KMS-11 (cell line): ENCODE measurements around the gene AEBP1.

ENCODE experiments used
- H2AFZ ChIP-seq: fragments of 200-600 bp; sonication (generic); 2 replicates; pipeline ENCODE4 v1.6.1; 2016; ENCODE audit warnings: antibody characterized with exemption, mixed run types, low read depth
- H3K27ac ChIP-seq: fragments of 200-600 bp; sonication (generic); 2 replicates; pipeline ENCODE4 v1.6.1; 2016; ENCODE audit warnings: mild to moderate bottlenecking, mixed run types
- H3K27me3 ChIP-seq: fragments of 200-600 bp; sonication (generic); 2 replicates; pipeline ENCODE4 v1.6.1; 2017; ENCODE audit warnings: mild to moderate bottlenecking, low read depth, mixed run types, moderate library complexity; ENCODE audit not compliant: insufficient read depth
- H3K36me3 ChIP-seq: fragments of 200-600 bp; sonication (generic); 2 replicates; pipeline ENCODE4 v1.6.1; 2017; ENCODE audit warnings: mild to moderate bottlenecking, mixed run types; ENCODE audit not compliant: insufficient read depth
- H3K4me1 ChIP-seq: fragments of 200-600 bp; sonication (generic); 2 replicates; pipeline ENCODE4 v1.6.1; 2016; ENCODE audit warnings: mild to moderate bottlenecking, low read depth, mixed run types; ENCODE audit not compliant: poor library complexity, severe bottlenecking
- H3K4me2 ChIP-seq: fragments of 200-600 bp; sonication (generic); 2 replicates; pipeline ENCODE4 v1.7.0; 2016; ENCODE audit warnings: mild to moderate bottlenecking, mixed run types
- H3K4me3 ChIP-seq: fragments of 200-600 bp; sonication (generic); IDR thresholded peaks from 2 replicates; pipeline ENCODE4 v1.6.1; 2017; ENCODE audit warnings: low read depth, low read length, mixed read lengths; ENCODE audit not compliant: insufficient read depth
- H3K79me2 ChIP-seq: fragments of 200-600 bp; sonication (generic); 2 replicates; pipeline ENCODE4 v1.6.1; 2016; ENCODE audit warnings: low read depth, mixed run types; ENCODE audit not compliant: insufficient read depth
- H3K9ac ChIP-seq: fragments of 200-600 bp; sonication (generic); 2 replicates; pipeline ENCODE4 v1.6.1; 2016; ENCODE audit warnings: mild to moderate bottlenecking, mixed run types
- H4K20me1 ChIP-seq: fragments of 200-600 bp; sonication (generic); 2 replicates; pipeline ENCODE4 v1.6.1; 2016; ENCODE audit warnings: mild to moderate bottlenecking, mixed run types; ENCODE audit not compliant: insufficient read depth
- TF ChIP-seq, protein P1 (sequence below): fragments of 200-600 bp; sonication (generic); conservative IDR thresholded peaks from 2 replicates; pipeline ENCODE4 v1.6.1; 2017; ENCODE audit warnings: low read depth, mild to moderate bottlenecking, antibody characterized with exemption, low read length, moderate library complexity, mixed read lengths

AEBP1 gene

DNA sequence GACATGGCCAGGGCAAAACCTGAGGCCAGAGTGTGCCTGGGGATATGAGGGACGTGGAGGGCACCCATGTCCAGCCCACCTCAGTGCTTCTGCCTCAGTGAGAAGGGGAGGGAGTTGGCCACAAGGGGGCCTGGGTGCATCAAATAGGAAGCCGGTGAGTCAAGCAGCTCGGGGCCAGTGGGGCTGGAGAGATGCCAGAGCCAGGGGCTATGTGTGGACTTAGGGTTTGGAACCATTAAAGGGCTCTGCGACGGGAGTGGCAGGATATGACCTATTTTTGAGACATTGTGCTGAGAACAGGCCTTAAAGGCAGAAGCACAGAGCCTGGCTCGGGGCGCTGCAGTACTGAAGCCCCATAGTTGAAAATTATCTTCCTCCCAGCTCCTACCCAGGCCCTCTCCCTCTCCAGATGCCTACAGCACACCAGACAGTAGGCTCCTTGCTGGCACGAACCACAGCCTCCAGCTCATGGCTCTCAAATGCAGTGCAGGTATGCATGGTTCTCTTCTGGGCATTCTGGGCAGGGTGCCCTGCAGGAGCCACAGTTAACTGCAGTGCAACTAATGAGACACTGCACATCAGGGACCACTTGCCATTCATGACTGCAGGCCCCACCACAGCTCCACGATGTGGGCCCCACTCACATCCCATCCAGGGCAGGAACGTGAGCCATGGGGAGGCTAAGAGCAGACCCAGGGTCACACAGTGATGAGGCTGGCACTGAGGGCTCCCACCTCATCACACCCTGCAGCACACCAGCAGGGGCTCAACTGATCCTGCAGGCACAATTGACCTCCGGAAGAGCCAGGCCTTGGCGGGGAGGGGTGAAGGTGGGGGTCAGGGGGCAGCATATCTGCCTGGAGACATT lies 31.5 kb upstream of the AEBP1 start:
- Histone ChIP-seq H3K36me3 (no peaks in the 10 kb centered on the region), H2AFZ (no peak overlapping the region), H3K27ac (no peak overlapping the region), H3K79me2 (no peaks in the 10 kb centered on the region), H3K4me3 (no peak overlapping the region), H3K4me1 (peaks cover 8% of the 10 kb centered on the region), H3K9ac (no peak overlapping the region), H4K20me1 (no peaks in the 10 kb centered on the region), H3K4me2 (no peak overlapping the region), H3K27me3 (no peaks in the 10 kb centered on the region)
- TF ChIP-seq, protein P1, sequence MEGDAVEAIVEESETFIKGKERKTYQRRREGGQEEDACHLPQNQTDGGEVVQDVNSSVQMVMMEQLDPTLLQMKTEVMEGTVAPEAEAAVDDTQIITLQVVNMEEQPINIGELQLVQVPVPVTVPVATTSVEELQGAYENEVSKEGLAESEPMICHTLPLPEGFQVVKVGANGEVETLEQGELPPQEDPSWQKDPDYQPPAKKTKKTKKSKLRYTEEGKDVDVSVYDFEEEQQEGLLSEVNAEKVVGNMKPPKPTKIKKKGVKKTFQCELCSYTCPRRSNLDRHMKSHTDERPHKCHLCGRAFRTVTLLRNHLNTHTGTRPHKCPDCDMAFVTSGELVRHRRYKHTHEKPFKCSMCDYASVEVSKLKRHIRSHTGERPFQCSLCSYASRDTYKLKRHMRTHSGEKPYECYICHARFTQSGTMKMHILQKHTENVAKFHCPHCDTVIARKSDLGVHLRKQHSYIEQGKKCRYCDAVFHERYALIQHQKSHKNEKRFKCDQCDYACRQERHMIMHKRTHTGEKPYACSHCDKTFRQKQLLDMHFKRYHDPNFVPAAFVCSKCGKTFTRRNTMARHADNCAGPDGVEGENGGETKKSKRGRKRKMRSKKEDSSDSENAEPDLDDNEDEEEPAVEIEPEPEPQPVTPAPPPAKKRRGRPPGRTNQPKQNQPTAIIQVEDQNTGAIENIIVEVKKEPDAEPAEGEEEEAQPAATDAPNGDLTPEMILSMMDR: peak; percentile 81

DNA sequence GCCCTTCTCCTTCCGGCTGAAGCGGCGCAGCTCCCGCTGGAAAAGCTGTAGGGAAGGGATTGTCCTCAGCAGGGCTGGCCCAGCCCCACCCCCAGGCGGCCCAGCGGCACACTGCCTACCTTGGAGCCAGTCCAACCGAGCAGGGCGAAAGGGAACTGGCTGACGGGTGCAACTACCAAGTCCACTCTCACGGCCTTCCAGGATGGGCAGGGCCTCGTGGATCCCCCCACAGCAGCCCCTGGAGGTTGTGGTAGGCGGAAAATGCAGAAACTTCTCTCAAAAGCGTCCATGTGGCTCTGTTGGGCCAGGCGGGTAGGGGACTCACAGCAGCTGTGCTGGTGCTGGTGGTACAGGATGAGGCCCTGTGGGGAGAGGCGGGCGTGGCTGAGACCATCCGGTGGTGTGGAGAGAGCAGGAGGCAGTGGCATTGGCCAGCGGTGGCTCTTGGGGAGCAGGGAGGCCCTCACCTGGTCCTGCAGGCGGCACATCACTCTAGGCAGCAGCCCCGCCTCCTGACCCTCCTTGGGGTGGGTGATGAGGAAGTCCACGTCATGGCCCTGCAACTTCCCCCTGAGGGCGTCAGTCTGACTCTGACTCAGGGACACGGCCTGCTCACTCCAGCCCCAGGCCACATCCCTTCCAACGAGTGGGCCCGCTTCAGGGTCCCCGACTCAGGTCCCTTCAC lies 30.3 kb upstream of the AEBP1 start:
- Histone ChIP-seq H3K4me2 (no peak overlapping the region), H4K20me1 (no peaks in the 10 kb centered on the region), H3K36me3 (no peaks in the 10 kb centered on the region), H3K4me1 (peaks cover 8% of the 10 kb centered on the region), H3K27ac (no peak overlapping the region), H3K9ac (no peak overlapping the region), H3K79me2 (no peaks in the 10 kb centered on the region), H3K27me3 (no peaks in the 10 kb centered on the region), H2AFZ (no peak overlapping the region), H3K4me3 (no peak overlapping the region)
- TF ChIP-seq, protein P1: no peak

DNA sequence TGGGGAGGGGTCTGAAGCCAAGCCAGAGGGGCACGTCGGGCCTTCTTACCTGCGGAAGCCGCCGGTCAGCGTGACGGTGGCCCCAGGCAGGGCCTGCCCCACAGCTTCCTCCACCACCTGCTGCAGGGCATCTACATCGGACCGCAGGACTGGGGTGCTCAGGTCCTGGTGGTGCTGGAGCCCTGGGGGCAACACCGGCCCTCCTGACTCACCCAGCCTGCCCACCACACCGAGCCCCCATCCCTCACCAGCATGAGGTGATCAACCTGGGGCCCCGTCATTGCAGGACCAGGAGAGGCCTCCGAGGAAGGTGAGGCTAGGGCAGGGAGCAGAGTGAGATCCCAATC lies 29.8 kb upstream of the AEBP1 start:
- Histone ChIP-seq H4K20me1 (no peaks in the 10 kb centered on the region), H3K4me1 (peaks cover 8% of the 10 kb centered on the region), H3K36me3 (no peaks in the 10 kb centered on the region), H3K4me2 (no peak overlapping the region), H2AFZ (no peak overlapping the region), H3K27me3 (no peaks in the 10 kb centered on the region), H3K27ac (no peak overlapping the region), H3K9ac (no peak overlapping the region), H3K79me2 (no peaks in the 10 kb centered on the region), H3K4me3 (no peak overlapping the region)
- TF ChIP-seq, protein P1: no peak

DNA sequence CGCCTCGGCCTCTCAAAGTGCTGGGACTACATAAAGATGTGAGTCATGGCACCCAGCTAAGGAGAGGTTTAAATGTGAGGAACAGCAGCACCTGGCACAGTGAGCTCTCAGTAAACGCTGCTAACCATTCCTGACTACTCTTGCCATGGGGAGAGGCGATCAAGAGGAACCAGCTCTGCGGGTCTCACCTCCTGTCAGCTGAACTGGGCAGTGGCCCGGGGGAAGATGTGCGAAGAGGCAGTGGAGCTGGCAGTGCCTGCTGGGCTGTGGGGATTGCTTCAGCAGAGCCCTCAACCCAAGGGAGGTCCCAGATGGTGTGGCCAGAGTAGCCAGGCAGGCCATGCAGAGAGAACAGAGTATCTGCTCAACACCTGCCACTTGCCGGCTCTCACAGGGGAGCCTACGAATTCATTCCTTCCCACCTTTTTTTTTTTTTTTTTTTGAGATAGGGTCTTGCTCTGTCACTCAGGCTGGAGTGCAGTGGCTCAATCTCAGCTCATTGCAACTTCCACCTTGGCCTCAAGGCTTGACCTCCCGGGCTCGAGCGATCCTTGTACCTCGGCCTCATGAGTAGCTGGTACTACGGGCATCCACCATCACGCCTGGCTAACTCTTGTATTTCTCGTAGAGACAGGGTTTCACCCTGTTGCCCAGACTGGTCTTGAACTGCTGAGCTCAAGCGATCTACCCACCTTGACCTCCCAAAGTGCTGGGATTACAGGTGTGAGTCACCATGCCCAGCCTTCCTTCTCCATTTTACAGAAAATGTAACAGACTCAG lies 28.7 kb upstream of the AEBP1 start:
- Histone ChIP-seq H4K20me1 (no peaks in the 10 kb centered on the region), H3K4me3 (no peak overlapping the region), H3K4me1 (peaks cover 8% of the 10 kb centered on the region), H3K4me2 (no peak overlapping the region), H3K79me2 (no peaks in the 10 kb centered on the region), H3K27ac (no peak overlapping the region), H3K9ac (no peak overlapping the region), H3K27me3 (no peaks in the 10 kb centered on the region), H2AFZ (no peak overlapping the region), H3K36me3 (no peaks in the 10 kb centered on the region)
- TF ChIP-seq, protein P1: no peak
